IMR-90 (cell line): ENCODE measurements around the gene TRIO. TPM values are rescaled to one million over a fixed set of nuclear protein-coding genes. Genes with fewer than 3 reads are reported as not detected.

Source experiments
- ATAC-seq: fragments of 200-7000 bp; cut with Tn5 transposase; 2 replicates; pipeline ENCODE4 v1.9.1; 2020; ENCODE audit warnings: low read depth, mild to moderate bottlenecking, moderate library complexity
- BruUV-seq: library from RNA; stranded (reverse); fragments of 400-500 nt; replicated peaks from 2 replicates; lab custom pipeline; 2021; lab: Mats Ljungman, UMichigan
- CTCF ChIA-PET: fragments of 300-600 bp; formaldehyde crosslinking; extraction: SDS; loops from one replicate; lab custom pipeline; 2021; ENCODE audit warnings: antibody characterized with exemption; lab: Yijun Ruan, JAX
- POLR2A ChIA-PET: fragments of 300-600 bp; sonication (Branson Sonifier 250); formaldehyde crosslinking; loops from one replicate; lab custom pipeline; 2022; ENCODE audit warnings: antibody characterized with exemption; ENCODE audit not compliant: unreplicated experiment; lab: Charles Lee
- DNase-seq: peaks from one replicate; pipeline ENCODE4 v3.0.0; 2013
- H2AFZ ChIP-seq: replicated peaks from 2 replicates; pipeline ENCODE3; 2013; ENCODE audit warnings: low read length, mild to moderate bottlenecking; ENCODE audit not compliant: poor library complexity
- H2AK5ac ChIP-seq: 2 replicates; pipeline ENCODE4 v1.6.1; 2013; ENCODE audit warnings: low read depth, low read length, inconsistent platforms
- H2AK9ac ChIP-seq: replicated peaks from 2 replicates; pipeline ENCODE3; 2013; ENCODE audit warnings: mild to moderate bottlenecking, low read depth, low read length, moderate library complexity; ENCODE audit not compliant: poor library complexity
- H2BK120ac ChIP-seq: 2 replicates; pipeline ENCODE4 v1.6.1; 2013; ENCODE audit warnings: low read depth, low read length, inconsistent platforms
- H2BK15ac ChIP-seq: 3 replicates; pipeline ENCODE4 v1.6.1; 2013; ENCODE audit warnings: low read depth, low read length, inconsistent platforms
- H2BK20ac ChIP-seq: 2 replicates; pipeline ENCODE4 v1.6.1; 2013; ENCODE audit warnings: low read depth, mild to moderate bottlenecking, inconsistent platforms, low read length, moderate library complexity
- H2BK5ac ChIP-seq: 2 replicates; pipeline ENCODE4 v1.6.1; 2013; ENCODE audit warnings: mild to moderate bottlenecking, low read depth, low read length, inconsistent platforms; ENCODE audit not compliant: poor library complexity, severe bottlenecking
- H3K14ac ChIP-seq: replicated peaks from 2 replicates; pipeline ENCODE4 v1.6.1; 2013; ENCODE audit warnings: low read depth, low read length, inconsistent platforms
- H3K18ac ChIP-seq: 2 replicates; pipeline ENCODE4 v1.6.1; 2013; ENCODE audit warnings: low read depth, low read length, control low read depth
- H3K23ac ChIP-seq: 2 replicates; pipeline ENCODE4 v1.6.1; 2013; ENCODE audit warnings: low read depth, low read length, inconsistent platforms
- H3K27ac ChIP-seq: 2 replicates; pipeline ENCODE4 v1.5.1; 2013; ENCODE audit warnings: mild to moderate bottlenecking, control low read depth, low read length; ENCODE audit not compliant: insufficient read depth
- H3K27me3 ChIP-seq: 2 replicates; pipeline ENCODE4 v1.6.1; 2013; ENCODE audit warnings: low read length; ENCODE audit not compliant: control insufficient read depth, insufficient read depth
- H3K36me3 ChIP-seq: 2 replicates; pipeline ENCODE4 v1.6.1; 2013; ENCODE audit warnings: low read length, mixed read lengths; ENCODE audit not compliant: control insufficient read depth, insufficient read depth
- H3K4ac ChIP-seq: 2 replicates; pipeline ENCODE4 v1.6.1; 2013; ENCODE audit warnings: low read depth, low read length, inconsistent platforms
- H3K4me1 ChIP-seq: 2 replicates; pipeline ENCODE4 v1.6.1; 2013; ENCODE audit warnings: low read length, mixed read lengths; ENCODE audit not compliant: control insufficient read depth, insufficient read depth
- H3K4me2 ChIP-seq: 2 replicates; pipeline ENCODE4 v1.6.1; 2013; ENCODE audit warnings: low read depth, mild to moderate bottlenecking, control low read depth, low read length, moderate library complexity
- H3K4me3 ChIP-seq: 2 replicates; pipeline ENCODE4 v1.5.1; 2013; ENCODE audit warnings: low read depth, mild to moderate bottlenecking, control low read depth, low read length, moderate library complexity; ENCODE audit not compliant: insufficient read depth
- H3K56ac ChIP-seq: 2 replicates; pipeline ENCODE4 v1.6.1; 2013; ENCODE audit warnings: low read length, inconsistent platforms; ENCODE audit not compliant: insufficient read depth; ENCODE audit errors: extremely low read depth
- H3K79me1 ChIP-seq, 2 experiments: 2 replicates each; pipeline ENCODE4 v1.6.1; 2013; ENCODE audit warnings: low read length in 2 of 2, inconsistent platforms in 1 of 2, low read depth in 1 of 2
- H3K9ac ChIP-seq: 2 replicates; pipeline ENCODE4 v1.6.1; 2013; ENCODE audit warnings: low read depth, low read length, control low read depth
- H3K9me1 ChIP-seq: 2 replicates; pipeline ENCODE4 v1.6.1; 2013; ENCODE audit warnings: low read length, inconsistent platforms; ENCODE audit not compliant: insufficient read depth
- H3K9me3 ChIP-seq: 2 replicates; pipeline ENCODE4 v1.6.1; 2013; ENCODE audit warnings: low read length; ENCODE audit not compliant: control insufficient read depth, insufficient read depth
- H4K20me1 ChIP-seq: 2 replicates; pipeline ENCODE4 v1.6.1; 2013; ENCODE audit warnings: low read length, inconsistent platforms; ENCODE audit not compliant: insufficient read depth
- H4K5ac ChIP-seq: 2 replicates; pipeline ENCODE4 v1.6.1; 2013; ENCODE audit warnings: mild to moderate bottlenecking, low read depth, low read length, control low read depth
- H4K8ac ChIP-seq, 2 experiments: 2 replicates each; pipeline ENCODE4 v1.6.1; 2013; ENCODE audit warnings: low read depth in 2 of 2, low read length in 2 of 2, control low read depth in 1 of 2, inconsistent platforms in 1 of 2
- H4K91ac ChIP-seq: 2 replicates; pipeline ENCODE4 v1.6.1; 2013; ENCODE audit warnings: low read depth, low read length, inconsistent platforms; ENCODE audit not compliant: insufficient read depth
- MXI1 ChIP-seq: IDR thresholded peaks from 2 replicates; pipeline ENCODE4 v1.6.1; 2012; ENCODE audit warnings: low read depth, mild to moderate bottlenecking, low read length, moderate library complexity, borderline replicate concordance
- POLR2A ChIP-seq: IDR thresholded peaks from 2 replicates; pipeline ENCODE4 v1.6.1; 2012; ENCODE audit warnings: mild to moderate bottlenecking, low read depth, low read length
- WGBS, 2 experiments: methylation state at CpG; one replicate each; pipeline versions ENCODE4 v1.1.5 to v1.1.7; 2013; ENCODE audit warnings: missing lambda C conversion rate in 2 of 2; ENCODE audit not compliant: insufficient read length in 1 of 2; ENCODE audit errors: extremely low coverage in 2 of 2; 5-methylcytosine and 5-hydroxymethylcytosine counted together
- dilution Hi-C: fragments of 300-500 bp; cut with HindIII; formaldehyde crosslinking; loops from one replicate; pipeline ENCODE4 v1.14.3; 2018; ENCODE audit warnings: low sequenced_read_pairs; ENCODE audit not compliant: unreplicated experiment
- in situ Hi-C: fragments of 300-500 bp; cut with MboI; formaldehyde crosslinking; loops from 3 replicates; pipeline ENCODE4 v1.14.3; 2019; ENCODE audit warnings: low sequenced_read_pairs, inconsistent platforms, mixed read lengths
- intact Hi-C: fragments of 100-400 bp; cut with micrococcal nuclease; formaldehyde crosslinking; loops from 2 replicates; pipeline ENCODE4 v1.10.0; 2022
- polyA plus RNA-seq, 3 experiments: library from polyadenylated mRNA; depleted of rRNA; stranded (reverse); fragments of >200 nt; gene quantifications; 2 replicates each; pipeline ENCODE4 v1.2.3, GENCODE V29; 2012; ENCODE audit warnings: low replicate concordance in 1 of 3
- total RNA-seq: library from RNA; depleted of rRNA; stranded (reverse); fragments of >200 nt; gene quantifications from 2 replicates; pipeline ENCODE4 v1.2.3, GENCODE V29; 2012
- TF ChIP-seq, protein P1 (sequence below): conservative IDR thresholded peaks from 2 replicates; pipeline ENCODE4 v1.5.1; 2012; ENCODE audit warnings: mild to moderate bottlenecking, low read depth, low read length, improper control_type of control experiment

The TRIO gene
- total and polyA plus RNA-seq, 2 of the 4 experiments (the other 2 are of a cell fraction) = 206 to 522 TPM

GRCh38 chr5:14143841-14144585 is 871 bp downstream of the TRIO start:
- Histone ChIP-seq H3K4me1 (peaks cover 14% of the 10 kb centered on the region), H3K4ac (peak overlapping the region; percentile 88), H3K14ac (peak overlapping the region; percentile 99), H2BK5ac (peak overlapping the region; percentile 99), H4K8ac (peak overlapping the region; percentile 82 to 86), H2BK120ac (peak overlapping the region; percentile 98), H3K36me3 (peaks cover 16% of the 10 kb centered on the region), H2AK5ac (peak overlapping the region; percentile 89), H2BK20ac (peak overlapping the region; percentile 40; the same call in 1 of the 2 replicates), H2BK15ac (peak overlapping the region; percentile 11; the same call in 1 of the 3 replicates), H3K23ac (peak overlapping the region; percentile 99), H3K9me1 (peaks cover 18% of the 10 kb centered on the region), H3K79me1 (peaks cover 11 to 25% of the 10 kb centered on the region in 2 experiments), H4K91ac (peak overlapping the region; percentile 95), H2AFZ (peak overlapping the region; percentile 67), H2AK9ac (peak overlapping the region; percentile 89), H3K27me3 (no peaks in the 10 kb centered on the region), H3K4me3 (peak overlapping the region; percentile 94), H3K56ac (peak overlapping the region; percentile 99), H3K9me3 (no peaks in the 10 kb centered on the region), H3K18ac (peak overlapping the region; percentile 94), H3K9ac (peak overlapping the region; percentile 100), H3K27ac (peak overlapping the region; percentile 100), H4K20me1 (peaks cover 44% of the 10 kb centered on the region), H3K4me2 (peak overlapping the region; percentile 38), H4K5ac (peak overlapping the region; percentile 89)
- CTCF ChIA-PET = no interaction called here
- in situ Hi-C loops (loop anchor here (5.0 kb wide), 1 partner anchor 157 kb away; no protein-coding TSS in a partner anchor), intact Hi-C loops (loop anchor here (1.0 to 2.0 kb wide), 5 partner anchors 36 to 156 kb away; no protein-coding TSS in a partner anchor), dilution Hi-C loops (no loop called here)
- 0% methylated on average over 58 of the region's 85 CpGs; no CpG with 5 or more reads in 1 of the 2 experiments for WGBS, 2 experiments
- BruUV-seq = no TSS peak
- no peak for DNase-seq
- POLR2A ChIA-PET = interaction anchor here (0.7 to 1.4 kb wide), 3 partner anchors 65 to 109 kb away, joined by 3 to 6 read pairs (median 3); no protein-coding TSS in a partner anchor
- peak; percentile 36; the same call in 1 of the 2 replicates for TF ChIP-seq MXI1
- TF ChIP-seq, protein P1, sequence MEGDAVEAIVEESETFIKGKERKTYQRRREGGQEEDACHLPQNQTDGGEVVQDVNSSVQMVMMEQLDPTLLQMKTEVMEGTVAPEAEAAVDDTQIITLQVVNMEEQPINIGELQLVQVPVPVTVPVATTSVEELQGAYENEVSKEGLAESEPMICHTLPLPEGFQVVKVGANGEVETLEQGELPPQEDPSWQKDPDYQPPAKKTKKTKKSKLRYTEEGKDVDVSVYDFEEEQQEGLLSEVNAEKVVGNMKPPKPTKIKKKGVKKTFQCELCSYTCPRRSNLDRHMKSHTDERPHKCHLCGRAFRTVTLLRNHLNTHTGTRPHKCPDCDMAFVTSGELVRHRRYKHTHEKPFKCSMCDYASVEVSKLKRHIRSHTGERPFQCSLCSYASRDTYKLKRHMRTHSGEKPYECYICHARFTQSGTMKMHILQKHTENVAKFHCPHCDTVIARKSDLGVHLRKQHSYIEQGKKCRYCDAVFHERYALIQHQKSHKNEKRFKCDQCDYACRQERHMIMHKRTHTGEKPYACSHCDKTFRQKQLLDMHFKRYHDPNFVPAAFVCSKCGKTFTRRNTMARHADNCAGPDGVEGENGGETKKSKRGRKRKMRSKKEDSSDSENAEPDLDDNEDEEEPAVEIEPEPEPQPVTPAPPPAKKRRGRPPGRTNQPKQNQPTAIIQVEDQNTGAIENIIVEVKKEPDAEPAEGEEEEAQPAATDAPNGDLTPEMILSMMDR = no peak
- peak; percentile 41 for TF ChIP-seq POLR2A
- ATAC-seq = no peak
